NCI-H774 (cell line): ENCODE data around the gene MX1.

Experiments used
- DNase-seq: peaks from one replicate; lab custom pipeline; 2025; lab: John Stamatoyannopoulos, UW

MX1 gene

GRCh38 chr21:41491412-41491811, 65.4 kb downstream of the MX1 start:
- DNase-seq = no peak

GRCh38 chr21:41494242-41494641, 68.2 kb downstream of the MX1 start:
- DNase-seq = no peak

GRCh38 chr21:41497008-41497407, 71.0 kb downstream of the MX1 start:
- no peak for DNase-seq

GRCh38 chr21:41497788-41498187, 71.7 kb downstream of the MX1 start:
- DNase-seq = no peak

GRCh38 chr21:41499920-41500319, 73.9 kb downstream of the MX1 start:
- no peak for DNase-seq

- no peak for DNase-seq
These were observed 74.3 kb downstream of the MX1 start for GRCh38 chr21:41500363-41500762.

GRCh38 chr21:41500931-41501381, 74.9 kb downstream of the MX1 start:
- no peak for DNase-seq

- no peak for DNase-seq
These were observed 75.9 kb downstream of the MX1 start for GRCh38 chr21:41501919-41502318.

GRCh38 chr21:41503331-41503730, 77.3 kb downstream of the MX1 start:
- no peak for DNase-seq

GRCh38 chr21:41504030-41504429, 78.0 kb downstream of the MX1 start:
- no peak for DNase-seq

- DNase-seq = no peak
These were observed 80.1 kb downstream of the MX1 start for GRCh38 chr21:41506005-41506594.

- no peak for DNase-seq
These were observed 80.8 kb downstream of the MX1 start for GRCh38 chr21:41506611-41507520.

- DNase-seq = no peak
These were observed 81.7 kb downstream of the MX1 start, which contains the start of gene TMPRSS2 for GRCh38 chr21:41507521-41508414. Gene TMPRSS2 (minus strand): TSS chr21:41508158. CDS start chr21:41498133, 10,025 bp downstream.

GRCh38 chr21:41508415-41509144, 82.5 kb downstream of the MX1 start:
- DNase-seq = no peak
